IPS-15b (cell line): ENCODE measurements around the gene PIF1.

Experiments
- H3K27me3 ChIP-seq: one replicate; pipeline ENCODE4 v1.6.1; 2013; ENCODE audit warnings: low read length; ENCODE audit not compliant: control insufficient read depth, insufficient read depth
- H3K36me3 ChIP-seq: one replicate; pipeline ENCODE4 v1.6.1; 2013; ENCODE audit warnings: low read length; ENCODE audit not compliant: control insufficient read depth, insufficient read depth
- H3K4me1 ChIP-seq: one replicate; pipeline ENCODE4 v1.6.1; 2013; ENCODE audit warnings: mild to moderate bottlenecking, low read length; ENCODE audit not compliant: control insufficient read depth, insufficient read depth
- H3K4me3 ChIP-seq: one replicate; pipeline ENCODE4 v1.5.1; 2013; ENCODE audit warnings: low read depth, low read length
- H3K9ac ChIP-seq: one replicate; pipeline ENCODE4 v1.6.1; 2013; ENCODE audit warnings: low read depth, mild to moderate bottlenecking, low read length
- H3K9me3 ChIP-seq: one replicate; pipeline ENCODE4 v1.6.1; 2013; ENCODE audit warnings: mild to moderate bottlenecking, low read length; ENCODE audit not compliant: control insufficient read depth, insufficient read depth

Gene PIF1, protein sequence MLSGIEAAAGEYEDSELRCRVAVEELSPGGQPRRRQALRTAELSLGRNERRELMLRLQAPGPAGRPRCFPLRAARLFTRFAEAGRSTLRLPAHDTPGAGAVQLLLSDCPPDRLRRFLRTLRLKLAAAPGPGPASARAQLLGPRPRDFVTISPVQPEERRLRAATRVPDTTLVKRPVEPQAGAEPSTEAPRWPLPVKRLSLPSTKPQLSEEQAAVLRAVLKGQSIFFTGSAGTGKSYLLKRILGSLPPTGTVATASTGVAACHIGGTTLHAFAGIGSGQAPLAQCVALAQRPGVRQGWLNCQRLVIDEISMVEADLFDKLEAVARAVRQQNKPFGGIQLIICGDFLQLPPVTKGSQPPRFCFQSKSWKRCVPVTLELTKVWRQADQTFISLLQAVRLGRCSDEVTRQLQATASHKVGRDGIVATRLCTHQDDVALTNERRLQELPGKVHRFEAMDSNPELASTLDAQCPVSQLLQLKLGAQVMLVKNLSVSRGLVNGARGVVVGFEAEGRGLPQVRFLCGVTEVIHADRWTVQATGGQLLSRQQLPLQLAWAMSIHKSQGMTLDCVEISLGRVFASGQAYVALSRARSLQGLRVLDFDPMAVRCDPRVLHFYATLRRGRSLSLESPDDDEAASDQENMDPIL

DNA sequence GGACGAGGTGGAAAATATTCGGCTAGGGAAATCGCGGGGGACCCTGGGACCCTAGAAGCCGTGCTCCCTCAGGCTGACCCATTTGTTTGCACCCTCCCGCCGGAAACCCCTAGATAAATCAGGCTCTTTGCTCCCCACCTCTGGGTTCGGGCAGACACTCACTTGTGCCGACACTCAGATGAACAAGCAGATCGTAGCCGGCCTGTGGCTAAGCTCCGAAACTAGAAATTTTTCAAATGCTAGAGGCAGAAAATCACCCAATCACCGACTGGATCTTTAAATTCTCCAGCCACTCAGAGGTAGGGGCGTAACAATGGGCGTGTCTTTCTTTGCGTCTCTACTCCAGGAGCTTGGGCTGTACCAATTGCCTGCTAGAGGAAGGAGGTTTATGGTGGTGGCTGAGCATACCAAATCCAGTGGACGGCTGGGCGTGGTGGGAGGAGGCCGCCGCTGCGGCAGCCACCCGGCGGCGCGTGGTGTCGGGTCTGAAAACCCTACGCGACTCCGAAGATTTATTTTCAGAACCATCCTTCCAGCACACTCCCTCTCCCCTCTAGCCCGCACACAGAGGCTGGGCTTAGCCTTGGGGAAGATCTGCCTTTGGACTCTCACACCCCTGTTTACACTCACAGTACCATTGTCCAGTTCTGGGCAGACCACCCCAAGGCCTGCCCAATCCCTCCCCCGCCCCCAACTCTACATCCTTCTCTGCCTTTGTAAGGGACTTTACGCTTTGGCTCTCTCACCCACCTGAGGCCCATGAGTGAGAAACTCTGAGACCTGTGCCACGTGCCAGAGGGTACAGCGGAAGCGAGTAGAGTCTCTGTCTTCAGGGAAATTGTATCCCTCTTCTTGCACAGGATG, at the start of gene PIF1:
TSS of gene PIF1 (minus strand) at position 217 of the 864 bp plus-strand sequence. CDS start 1,312 bp downstream, outside the sequence.
- Histone ChIP-seq H3K27me3 (no peaks in the 10 kb centered on the region), H3K36me3 (peaks cover 29% of the 10 kb centered on the region), H3K4me3 (peak within 1 kb of the TSS; percentile 99), H3K9me3 (no peaks in the 10 kb centered on the region), H3K9ac (peak within 1 kb of the TSS; percentile 88), H3K4me1 (peaks cover 3% of the 10 kb centered on the region)

DNA sequence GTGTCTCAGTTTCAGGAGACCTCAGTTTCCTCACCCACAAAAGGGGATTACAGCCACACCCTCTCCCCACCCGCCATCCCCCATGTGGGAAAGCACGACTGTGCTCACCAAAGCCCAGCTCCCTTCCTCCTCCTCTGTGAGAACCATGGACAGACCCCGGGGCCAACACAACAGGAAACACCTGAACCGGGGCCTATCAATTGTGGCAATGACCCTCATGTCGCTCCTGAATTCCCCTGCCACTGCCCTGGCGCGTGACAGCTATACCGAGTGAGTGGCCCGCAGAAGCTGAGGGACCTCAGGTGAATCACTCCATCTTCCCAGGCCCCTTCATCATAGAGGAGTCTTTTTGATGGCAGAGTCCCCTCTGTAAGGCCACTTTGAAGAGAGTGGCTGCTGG, 44.9 kb upstream of the PIF1 start:
- Histone ChIP-seq H3K9me3 (no peaks in the 10 kb centered on the region), H3K4me1 (peaks cover 18% of the 10 kb centered on the region), H3K27me3 (no peaks in the 10 kb centered on the region), H3K9ac (no peak overlapping the region), H3K4me3 (no peak overlapping the region), H3K36me3 (peaks cover 7% of the 10 kb centered on the region)

DNA sequence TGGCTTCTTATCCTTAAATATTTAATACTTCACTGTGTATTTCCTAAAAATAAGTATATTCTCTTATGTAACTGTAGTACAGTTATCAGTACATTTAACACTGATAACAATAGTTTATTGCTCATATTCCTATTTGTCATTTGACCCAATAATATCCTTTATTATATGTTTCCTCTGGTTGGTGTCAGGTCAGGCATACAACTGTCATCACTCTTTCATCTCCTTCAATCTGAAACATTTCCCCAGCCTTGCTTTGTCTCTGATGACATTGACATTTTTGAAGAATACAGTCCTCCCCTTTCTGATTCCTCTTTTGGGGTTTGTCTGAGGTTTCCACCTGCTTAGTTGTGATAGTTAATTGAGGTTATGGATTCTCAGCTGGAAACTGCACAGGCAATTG, 44.1 kb upstream of the PIF1 start:
- no peak overlapping the region for H3K4me3 ChIP-seq
- H3K27me3 ChIP-seq = no peaks in the 10 kb centered on the region
- H3K4me1 ChIP-seq = peaks cover 14% of the 10 kb centered on the region
- H3K9ac ChIP-seq = no peak overlapping the region
- no peaks in the 10 kb centered on the region for H3K9me3 ChIP-seq
- H3K36me3 ChIP-seq = peaks cover 15% of the 10 kb centered on the region

DNA sequence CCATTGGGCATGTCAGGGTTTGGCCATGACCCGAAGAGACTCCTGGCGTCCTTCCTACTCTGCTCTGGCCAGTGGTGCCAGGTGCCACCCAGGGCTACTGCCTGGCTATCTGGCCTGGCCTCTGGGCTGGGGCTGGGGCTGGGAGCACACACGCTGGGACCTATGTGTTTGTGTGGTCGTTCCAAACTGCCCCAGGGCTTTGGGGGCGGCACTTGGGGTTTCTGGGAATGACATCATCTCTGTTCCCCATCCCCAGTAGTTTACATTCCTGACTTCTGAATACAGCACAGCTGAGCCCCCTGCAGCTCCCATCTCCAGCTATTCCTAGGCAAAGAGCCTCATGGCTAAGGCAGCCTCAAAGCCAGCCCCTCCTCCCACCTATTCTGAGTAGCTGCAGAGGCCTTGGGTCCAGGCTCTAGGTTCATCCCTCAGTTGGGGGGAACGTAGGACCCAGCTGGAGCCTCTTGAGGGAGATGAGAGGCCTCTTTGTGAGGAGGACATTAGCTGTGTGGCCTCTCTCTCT, 40.6 kb upstream of the PIF1 start:
- Histone ChIP-seq H3K4me1 (peaks cover 25% of the 10 kb centered on the region), H3K9ac (peak overlapping the region; percentile 12)

DNA sequence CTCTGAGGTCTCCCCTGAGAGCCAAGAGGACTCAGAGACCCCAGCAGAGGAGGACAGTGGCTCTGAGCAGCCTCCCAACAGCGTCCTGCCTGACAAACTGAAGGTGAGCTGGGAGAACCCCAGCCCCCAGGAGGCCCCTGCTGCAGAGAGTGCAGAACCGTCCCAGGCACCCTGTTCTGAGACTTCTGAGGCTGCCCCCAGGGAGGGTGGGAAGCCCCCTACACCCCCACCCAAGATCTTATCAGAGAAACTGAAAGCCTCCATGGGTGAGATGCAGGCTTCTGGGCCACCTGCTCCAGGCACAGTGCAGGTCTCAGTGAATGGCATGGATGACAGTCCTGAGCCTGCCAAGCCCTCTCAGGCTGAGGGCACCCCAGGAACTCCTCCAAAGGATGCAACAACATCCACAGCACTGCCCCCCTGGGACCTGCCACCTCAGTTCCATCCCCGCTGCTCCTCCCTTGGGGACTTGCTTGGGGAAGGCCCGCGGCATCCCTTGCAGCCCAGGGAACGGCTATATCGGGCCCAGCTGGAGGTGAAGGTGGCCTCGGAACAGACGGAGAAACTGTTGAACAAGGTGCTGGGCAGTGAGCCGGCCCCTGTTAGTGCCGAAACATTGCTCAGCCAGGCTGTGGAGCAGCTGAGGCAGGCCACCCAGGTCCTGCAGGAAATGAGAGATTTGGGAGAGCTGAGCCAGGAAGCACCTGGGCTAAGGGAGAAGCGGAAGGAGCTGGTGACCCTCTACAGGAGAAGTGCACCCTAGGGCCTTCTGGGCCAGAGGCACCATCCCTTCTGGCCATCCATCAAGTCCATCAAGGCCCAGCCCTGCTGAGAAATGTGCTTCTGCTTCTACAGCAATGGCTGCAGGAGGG, 39.9 kb upstream of the PIF1 start:
- H3K9ac ChIP-seq = peak overlapping the region; percentile 12
- H3K4me3 ChIP-seq = no peak overlapping the region
- H3K27me3 ChIP-seq = no peaks in the 10 kb centered on the region
- H3K4me1 ChIP-seq = peaks cover 25% of the 10 kb centered on the region
- H3K9me3 ChIP-seq = no peaks in the 10 kb centered on the region
- peaks cover 32% of the 10 kb centered on the region for H3K36me3 ChIP-seq

More for the DNA sequence above, 40.6 kb upstream of the PIF1 start:
- Histone ChIP-seq H3K4me3 (no peak overlapping the region), H3K9me3 (no peaks in the 10 kb centered on the region), H3K36me3 (peaks cover 26% of the 10 kb centered on the region), H3K27me3 (no peaks in the 10 kb centered on the region)

DNA sequence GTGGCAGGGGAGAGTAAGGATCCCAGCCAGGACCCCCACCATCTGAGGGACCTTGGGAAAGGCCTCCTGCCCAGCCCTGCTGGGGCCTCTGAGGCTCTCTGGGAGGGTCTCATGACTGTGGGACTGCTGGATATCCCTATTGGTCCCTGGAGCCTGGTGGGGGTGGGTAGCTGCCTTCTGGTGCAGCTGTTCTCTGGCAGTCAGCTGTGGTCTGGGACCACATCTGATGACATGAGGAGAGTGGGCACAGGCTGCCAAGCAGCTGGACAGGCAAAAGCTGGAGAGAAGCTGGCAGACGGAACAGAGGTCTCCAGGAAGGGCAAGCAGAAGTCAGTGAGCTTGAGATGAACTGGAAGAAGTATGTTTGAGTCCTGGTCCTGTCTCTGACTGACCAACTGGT, 38.6 kb upstream of the PIF1 start:
- Histone ChIP-seq H3K4me3 (no peak overlapping the region), H3K9ac (no peak overlapping the region), H3K27me3 (no peaks in the 10 kb centered on the region), H3K36me3 (peaks cover 43% of the 10 kb centered on the region), H3K4me1 (peaks cover 25% of the 10 kb centered on the region), H3K9me3 (no peaks in the 10 kb centered on the region)

DNA sequence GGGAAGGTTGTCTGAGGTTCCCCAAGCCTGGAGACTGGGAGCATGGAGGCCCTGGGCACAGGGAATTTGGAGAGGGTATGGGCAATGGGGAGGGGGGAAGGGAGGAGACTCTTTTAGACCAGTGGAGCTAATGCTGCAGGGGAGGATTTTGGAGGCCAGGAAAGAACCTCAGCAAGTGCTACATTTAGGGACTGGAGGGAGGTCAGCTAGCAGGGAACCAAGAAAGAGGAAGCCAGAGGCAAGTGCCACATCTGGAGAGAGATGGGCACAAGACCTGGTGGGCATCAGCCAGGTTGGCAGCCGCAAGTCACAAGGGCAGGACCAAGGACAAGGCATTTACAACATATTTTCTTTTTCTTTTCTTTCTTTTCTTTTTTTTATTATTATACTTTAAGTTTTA, 37.0 kb upstream of the PIF1 start:
- H3K4me1 ChIP-seq = peaks cover 25% of the 10 kb centered on the region
- H3K9me3 ChIP-seq = no peaks in the 10 kb centered on the region
- no peaks in the 10 kb centered on the region for H3K27me3 ChIP-seq
- H3K9ac ChIP-seq = no peak overlapping the region
- H3K36me3 ChIP-seq = peaks cover 47% of the 10 kb centered on the region
- H3K4me3 ChIP-seq = no peak overlapping the region

DNA sequence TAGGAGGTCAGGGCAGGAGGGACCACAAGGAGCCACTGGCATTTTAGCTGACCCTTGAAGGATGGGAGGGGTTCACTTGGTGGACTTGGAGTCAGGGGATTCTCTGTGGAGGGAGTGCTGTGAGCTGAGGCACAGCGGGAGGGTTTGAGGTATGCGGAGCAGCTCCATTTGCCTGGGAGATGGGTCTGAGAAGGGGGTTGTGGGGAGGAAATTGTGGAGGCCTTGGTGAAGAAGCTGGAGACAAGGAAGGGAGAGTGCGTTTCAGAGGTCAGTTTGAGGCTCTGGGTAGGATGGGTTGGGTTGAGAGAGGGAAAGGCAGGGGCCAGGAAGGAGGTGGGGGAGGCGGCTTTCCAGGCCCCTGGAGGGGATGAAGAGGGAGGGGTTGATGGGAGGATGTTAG, 36.5 kb upstream of the PIF1 start:
- peaks cover 47% of the 10 kb centered on the region for H3K36me3 ChIP-seq
- H3K4me3 ChIP-seq = no peak overlapping the region
- H3K9me3 ChIP-seq = no peaks in the 10 kb centered on the region
- no peaks in the 10 kb centered on the region for H3K27me3 ChIP-seq
- H3K9ac ChIP-seq = no peak overlapping the region
- peaks cover 25% of the 10 kb centered on the region for H3K4me1 ChIP-seq

DNA sequence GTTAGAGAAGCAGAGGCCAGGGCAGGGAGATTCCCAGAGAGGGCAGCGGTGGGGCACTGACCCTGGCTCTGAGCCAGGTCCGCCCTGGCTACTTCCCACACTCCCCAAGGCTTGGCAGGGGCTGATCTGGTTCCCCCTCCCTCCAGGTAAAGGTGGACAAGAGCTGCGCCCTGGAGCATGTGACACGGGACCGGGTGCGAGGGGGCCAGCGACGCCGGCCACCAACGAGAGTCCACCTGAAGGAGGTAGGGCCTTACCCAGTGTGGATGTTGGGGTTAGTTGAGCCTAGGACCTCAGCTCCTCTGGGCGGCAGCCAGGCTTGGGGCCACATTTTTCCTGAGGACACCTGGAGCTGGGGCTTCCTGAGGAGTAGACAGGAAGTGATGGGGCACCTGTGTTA, 35.9 kb upstream of the PIF1 start:
- H3K9ac ChIP-seq = no peak overlapping the region
- H3K27me3 ChIP-seq = no peaks in the 10 kb centered on the region
- H3K9me3 ChIP-seq = no peaks in the 10 kb centered on the region
- peaks cover 48% of the 10 kb centered on the region for H3K36me3 ChIP-seq
- no peak overlapping the region for H3K4me3 ChIP-seq
- peaks cover 20% of the 10 kb centered on the region for H3K4me1 ChIP-seq

DNA sequence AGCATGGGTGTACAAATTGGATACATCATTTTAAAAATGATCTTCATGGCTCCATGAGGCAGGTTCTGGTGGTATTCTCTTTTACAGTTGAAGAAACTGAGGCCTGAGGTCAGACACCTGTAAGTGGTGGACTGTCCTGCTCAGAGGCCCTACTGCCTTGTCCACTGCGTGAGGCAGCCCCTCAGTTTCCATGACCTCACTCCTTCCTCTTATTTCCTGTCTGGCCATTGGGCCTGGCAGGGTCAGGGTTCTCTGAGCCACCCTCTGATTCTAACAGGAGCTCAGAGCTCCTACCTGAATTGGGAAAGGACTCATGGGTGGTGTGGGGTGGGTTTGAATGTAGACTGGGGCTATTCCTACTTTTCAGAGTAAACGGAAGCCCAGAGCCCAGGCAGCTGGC, 33.8 kb upstream of the PIF1 start:
- no peaks in the 10 kb centered on the region for H3K27me3 ChIP-seq
- H3K9me3 ChIP-seq = no peaks in the 10 kb centered on the region
- H3K36me3 ChIP-seq = peaks cover 48% of the 10 kb centered on the region
- H3K4me3 ChIP-seq = no peak overlapping the region
- peaks cover 17% of the 10 kb centered on the region for H3K4me1 ChIP-seq
- no peak overlapping the region for H3K9ac ChIP-seq
